Measurements from ENCODE around the gene SOCS6.

DNA sequence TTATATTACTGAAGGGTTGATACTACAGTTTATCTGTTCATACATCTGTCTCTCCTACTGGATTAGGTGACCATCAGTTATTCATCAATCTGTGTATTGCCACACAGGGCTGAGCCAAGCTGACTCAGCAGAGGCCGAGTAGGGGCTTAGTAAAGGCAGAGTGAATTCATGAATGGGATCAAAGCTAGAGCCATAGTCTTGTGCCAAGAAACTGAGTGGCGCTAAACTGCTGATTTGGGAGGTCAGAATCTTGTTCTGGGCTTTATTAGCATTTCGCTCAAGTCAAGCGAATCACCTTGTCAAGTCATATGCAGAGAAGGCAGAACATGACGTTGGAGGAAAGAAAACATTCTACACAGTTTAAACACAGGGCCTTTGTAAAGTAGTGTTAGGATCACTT is 34.1 kb downstream of the SOCS6 start:
- TF ChIP-seq, protein P1, sequence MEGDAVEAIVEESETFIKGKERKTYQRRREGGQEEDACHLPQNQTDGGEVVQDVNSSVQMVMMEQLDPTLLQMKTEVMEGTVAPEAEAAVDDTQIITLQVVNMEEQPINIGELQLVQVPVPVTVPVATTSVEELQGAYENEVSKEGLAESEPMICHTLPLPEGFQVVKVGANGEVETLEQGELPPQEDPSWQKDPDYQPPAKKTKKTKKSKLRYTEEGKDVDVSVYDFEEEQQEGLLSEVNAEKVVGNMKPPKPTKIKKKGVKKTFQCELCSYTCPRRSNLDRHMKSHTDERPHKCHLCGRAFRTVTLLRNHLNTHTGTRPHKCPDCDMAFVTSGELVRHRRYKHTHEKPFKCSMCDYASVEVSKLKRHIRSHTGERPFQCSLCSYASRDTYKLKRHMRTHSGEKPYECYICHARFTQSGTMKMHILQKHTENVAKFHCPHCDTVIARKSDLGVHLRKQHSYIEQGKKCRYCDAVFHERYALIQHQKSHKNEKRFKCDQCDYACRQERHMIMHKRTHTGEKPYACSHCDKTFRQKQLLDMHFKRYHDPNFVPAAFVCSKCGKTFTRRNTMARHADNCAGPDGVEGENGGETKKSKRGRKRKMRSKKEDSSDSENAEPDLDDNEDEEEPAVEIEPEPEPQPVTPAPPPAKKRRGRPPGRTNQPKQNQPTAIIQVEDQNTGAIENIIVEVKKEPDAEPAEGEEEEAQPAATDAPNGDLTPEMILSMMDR (IDR thresholded peaks at IDR 0.05): no peak
- no peak for TF ChIP-seq POLR2AphosphoS5 (IDR thresholded peaks at IDR 0.05)

All from gastroesophageal sphincter (tissue), 3 donors.